ENCODE measurements around the gene SLFN5. TPM values are rescaled to one million over a fixed set of nuclear protein-coding genes. Genes with fewer than 3 reads are reported as not detected.
"Not testable (repeated sequence)": the region's sequence is repeated elsewhere in the genome, so short reads cannot be mapped to it uniquely, and the experiment has no call there.

SLFN5 gene
- total RNA-seq (10 to 100 TPM in 4 of 5 donors, under 1 TPM in 1; 0.58 to 59.5 (median 20.2) TPM), polyA plus RNA-seq (1 to 10 TPM; 3.8 to 5.5 (median 5.2) TPM)
- long read RNA-seq, donor 1, full-length matches to known transcripts, result 2 of 2 reads
- long read RNA-seq, donor 1, partial matches to known transcripts, result 0 of 2 reads
- long read RNA-seq, donor 1, other reads (novel, unspliced or antisense), result 0 of 2 reads
- long read RNA-seq, donor 2, result 0 reads
- long read RNA-seq, donor 3, full-length matches to known transcripts, result 1 of 1 reads
- long read RNA-seq, donor 3, partial matches to known transcripts, result 0 of 1 reads
- long read RNA-seq, donor 3, other reads (novel, unspliced or antisense), result 0 of 1 reads
- long read RNA-seq, donor 4, result 0 reads
- long read RNA-seq, donor 5, partial matches to known transcripts, result 0 of 1 reads
- long read RNA-seq, donor 5, other reads (novel, unspliced or antisense), result 0 of 1 reads
- long read RNA-seq, donor 6, full-length matches to known transcripts, result 8 of 8 reads
- long read RNA-seq, donor 6, partial matches to known transcripts, result 0 of 8 reads
- long read RNA-seq, donor 6, other reads (novel, unspliced or antisense), result 0 of 8 reads
- long read RNA-seq, donor 7, full-length matches to known transcripts, result 2 of 2 reads
- long read RNA-seq, donor 7, partial matches to known transcripts, result 0 of 2 reads
- long read RNA-seq, donor 7, other reads (novel, unspliced or antisense), result 0 of 2 reads
- long read RNA-seq, donor 8, partial matches to known transcripts, result 0 of 1 reads
- long read RNA-seq, donor 8, other reads (novel, unspliced or antisense), result 0 of 1 reads
- long read RNA-seq, donor 9, full-length matches to known transcripts, result 1 of 1 reads
- long read RNA-seq, donor 9, partial matches to known transcripts, result 0 of 1 reads
- long read RNA-seq, donor 9, other reads (novel, unspliced or antisense), result 0 of 1 reads
- long read RNA-seq, donor 10, result 0 reads

GRCh38 chr17:35242805-35243560 lies at the start of gene SLFN5:
TSS of gene SLFN5 (plus strand) at chr17:35243072. CDS start at chr17:35258691, 15,619 bp downstream.
- DNase-seq, result peak; percentile 97
- intact Hi-C loops (cut with DNase I; ENCODE audit: low total_unique reads), result no loop called here

GRCh38 chr17:35194001-35194400 lies 48.9 kb upstream of the SLFN5 start, which contains the start of gene SLC35G3:
TSS of gene SLC35G3 (minus strand) at chr17:35194393. CDS start at chr17:35194307, 86 bp downstream.
- H3K27me3 ChIP-seq; DNase-seq; H3K36me3 ChIP-seq; H3K9me3 ChIP-seq; H3K4me1 ChIP-seq; intact Hi-C loops (cut with DNase I; ENCODE audit: low total_unique reads); H3K27ac ChIP-seq; H3K4me3 ChIP-seq: not testable (repeated sequence)
- 88 to 94% (median 90%) methylated on average over 12 of the region's 12 CpGs for WGBS, 5 donors

More at GRCh38 chr17:35242805-35243560, at the start of gene SLFN5:
- Histone ChIP-seq H3K36me3 (peaks cover 0 to 10% (median 3%) of the 10 kb centered on the region in 4 donors), H3K4me3 (peak within 1 kb of the TSS; percentile 61 to 92 (median 70)), H3K9me3 (no peaks in the 10 kb centered on the region), H3K4me1 (peaks cover 23 to 59% (median 35%) of the 10 kb centered on the region in 4 donors), H3K27me3 (no peaks in the 10 kb centered on the region), H3K27ac (peak within 1 kb of the TSS; percentile 85 to 99 (median 96))
- 0 to 1% (median 0%) methylated on average over 26 to 44 of the region's 44 CpGs for WGBS, 5 donors
- TF ChIP-seq POLR2AphosphoS5 (IDR thresholded peaks at IDR 0.05), result peak; percentile 98
- TF ChIP-seq POLR2A (IDR thresholded peaks at IDR 0.05), result peak in 2 of 4 donors; percentile 82 to 87
- no peak for TF ChIP-seq CTCF (IDR thresholded peaks at IDR 0.05)
- TF ChIP-seq EP300 (IDR thresholded peaks at IDR 0.05), result no peak

- 93 to 98% (median 96%) methylated on average over 19 to 31 of the region's 31 CpGs for WGBS, 5 donors
- H3K27me3 ChIP-seq; intact Hi-C loops (cut with DNase I; ENCODE audit: low total_unique reads); H3K4me1 ChIP-seq; H3K4me3 ChIP-seq; H3K36me3 ChIP-seq; H3K27ac ChIP-seq; DNase-seq: not testable (repeated sequence)
- peaks cover 0 to 19% (median 9%) of the 10 kb centered on the region in 4 donors for H3K9me3 ChIP-seq
These were observed 47.8 kb upstream of the SLFN5 start for GRCh38 chr17:35195062-35195461.

- WGBS, 5 donors, result 62 to 87% (median 75%) methylated on average over 1 to 2 of the region's 2 CpGs
- peaks cover 0 to 19% (median 10%) of the 10 kb centered on the region in 4 donors for H3K9me3 ChIP-seq
- H3K27ac ChIP-seq; H3K27me3 ChIP-seq; H3K4me3 ChIP-seq; H3K36me3 ChIP-seq; intact Hi-C loops (cut with DNase I; ENCODE audit: low total_unique reads); H3K4me1 ChIP-seq; DNase-seq: not testable (repeated sequence)
These were observed 40.3 kb upstream of the SLFN5 start for GRCh38 chr17:35202582-35202981.

DNA sequence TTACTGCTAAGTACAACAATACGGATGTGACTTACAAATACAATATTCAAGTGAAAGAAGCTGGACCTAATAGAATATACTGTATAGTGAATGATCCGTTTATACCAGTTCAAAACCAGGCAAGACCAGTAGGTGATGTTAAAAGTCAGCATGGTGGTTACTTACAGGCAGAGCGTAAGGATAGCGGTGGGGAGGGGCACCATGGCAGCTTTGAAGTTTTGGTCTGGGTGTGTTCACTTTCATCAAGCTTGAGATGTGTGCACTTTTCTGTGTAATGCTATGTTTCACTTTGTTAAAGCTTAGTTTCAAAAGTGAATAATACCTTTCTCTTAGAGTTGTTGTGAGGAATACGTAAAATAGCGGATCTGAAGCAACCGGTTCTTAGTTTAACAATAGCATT lies 32.1 kb upstream of the SLFN5 start:
- Histone ChIP-seq H3K27ac (no peak overlapping the region), H3K27me3 (no peaks in the 10 kb centered on the region), H3K9me3 (no peaks in the 10 kb centered on the region), H3K4me3 (no peak overlapping the region), H3K36me3 (no peaks in the 10 kb centered on the region), H3K4me1 (no peaks in the 10 kb centered on the region)
- intact Hi-C loops (cut with DNase I; ENCODE audit: low total_unique reads), result no loop called here
- TF ChIP-seq CTCF (IDR thresholded peaks at IDR 0.05) (no peak), POLR2AphosphoS5 (IDR thresholded peaks at IDR 0.05) (no peak), POLR2A (IDR thresholded peaks at IDR 0.05) (no peak), EP300 (IDR thresholded peaks at IDR 0.05) (no peak)
- 89 to 93% (median 90%) methylated on average over 7 of the region's 7 CpGs for WGBS, 5 donors
- no peak for DNase-seq

All from stomach (tissue), 19 donors.